CD4-positive, alpha-beta T cell treated with Interleukin-12 subunit alpha and Interleukin-12 subunit beta, for 1 hour (primary cell): Measurements from ENCODE around the gene GUK1.
"Not testable (repeated sequence)": the region's sequence is repeated elsewhere in the genome, so short reads cannot be mapped to it uniquely, and the experiment has no call there.

Source experiments
- DNase-seq: peaks from one replicate; pipeline ENCODE4 v3.0.0-alpha.2; 2020

Gene GUK1

GRCh38 chr1:228105270-228105995, 34.6 kb upstream of the GUK1 start:
- no peak for DNase-seq

DNA sequence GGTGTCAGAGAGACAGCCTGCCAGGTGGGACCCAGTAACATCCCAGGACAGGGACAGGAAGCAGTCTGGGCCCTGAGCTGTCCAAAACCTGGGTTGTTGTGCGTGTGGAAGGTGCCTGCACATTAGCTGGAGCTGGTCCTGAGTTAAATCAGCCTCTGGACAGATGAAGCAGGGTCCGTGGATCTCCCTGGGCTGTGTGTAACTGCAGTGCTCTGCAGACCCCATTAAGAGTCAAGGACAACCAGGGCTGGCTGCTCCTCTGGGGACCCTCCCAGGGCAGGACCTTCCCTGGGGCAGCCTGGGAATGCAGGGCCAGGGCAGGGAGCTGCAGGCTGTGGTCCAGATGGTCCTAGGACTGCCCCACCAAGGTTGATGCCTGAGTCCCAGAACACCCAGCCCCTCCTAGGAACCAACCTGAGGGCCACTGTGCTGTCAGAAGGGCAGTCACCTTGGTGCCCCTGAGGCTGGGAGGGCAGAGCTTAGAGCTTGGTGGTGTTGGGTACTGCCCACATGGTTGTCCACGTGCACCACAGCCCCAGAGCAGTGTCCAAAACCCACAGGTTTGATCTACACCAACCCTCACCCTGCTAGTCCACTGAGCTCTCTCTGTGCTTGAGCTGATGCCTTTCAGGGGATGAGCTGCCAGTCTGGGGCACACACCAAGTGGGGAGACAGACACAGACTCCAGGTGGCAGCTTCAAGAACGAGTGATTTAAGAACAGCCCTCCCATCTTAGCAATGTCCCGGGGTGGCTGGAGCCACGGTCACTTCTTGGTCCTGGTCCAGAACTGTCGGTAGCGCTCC, 33.9 kb upstream of the GUK1 start:
- DNase-seq, result no peak

- DNase-seq, result no peak
Measured at GRCh38 chr1:228106800-228107054, 33.4 kb upstream of the GUK1 start.

GRCh38 chr1:228107636-228108035, 32.4 kb upstream of the GUK1 start:
- no peak for DNase-seq

DNA sequence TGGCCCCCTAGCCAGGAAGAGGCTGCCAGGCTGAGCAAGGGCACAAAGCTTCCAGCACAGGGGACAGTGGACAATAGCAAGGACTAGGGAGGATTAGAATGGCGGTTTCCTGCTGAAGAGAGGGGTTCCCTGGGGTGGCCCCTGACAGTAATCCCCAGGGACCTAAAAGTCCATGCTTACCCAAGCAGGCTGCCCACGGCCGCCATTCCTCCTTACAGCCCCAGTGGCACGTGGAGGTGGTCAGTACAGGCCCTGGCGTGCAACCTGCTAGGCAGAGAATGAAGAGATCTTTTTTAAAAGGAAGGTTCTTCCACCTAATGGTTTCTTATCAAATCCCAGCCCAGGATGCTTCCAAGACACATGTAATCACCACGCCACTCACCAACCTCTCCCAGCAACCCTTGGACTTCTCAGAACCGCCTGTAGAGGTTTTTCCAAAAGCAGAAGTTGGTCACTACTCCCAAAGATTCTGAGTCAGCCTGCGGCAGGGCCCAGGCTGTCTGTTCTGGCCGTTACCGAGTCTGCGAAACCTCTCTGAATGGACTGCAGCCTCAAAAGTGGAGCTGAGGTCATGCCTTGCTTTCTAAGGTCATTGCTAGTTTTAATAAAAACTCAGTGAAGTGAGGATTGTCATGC, 31.9 kb upstream of the GUK1 start:
- DNase-seq, result no peak

DNA sequence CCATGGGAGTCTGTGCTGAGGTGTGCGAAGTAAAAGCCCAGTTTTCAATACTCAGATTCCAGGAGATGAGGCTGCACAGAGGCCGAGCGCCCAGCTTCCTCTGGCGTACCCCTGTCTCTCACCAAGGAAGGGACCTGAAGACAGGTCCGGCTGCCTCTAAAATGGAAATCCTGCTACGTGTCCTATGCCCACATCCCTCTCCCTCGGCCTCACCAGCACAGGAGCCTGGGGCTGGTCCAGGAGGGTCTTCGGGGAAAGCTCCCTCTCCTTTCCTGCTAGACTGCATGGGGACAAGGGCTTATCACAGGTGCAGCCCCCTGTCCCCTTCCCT, 31.4 kb upstream of the GUK1 start:
- DNase-seq, result no peak

GRCh38 chr1:228109073-228109961, 30.8 kb upstream of the GUK1 start, which contains the start of gene MRPL55:
TSS of gene MRPL55 (minus strand) at chr1:228109299. CDS start at chr1:228108260, 1,039 bp downstream.
- peak; percentile 98 for DNase-seq

DNA sequence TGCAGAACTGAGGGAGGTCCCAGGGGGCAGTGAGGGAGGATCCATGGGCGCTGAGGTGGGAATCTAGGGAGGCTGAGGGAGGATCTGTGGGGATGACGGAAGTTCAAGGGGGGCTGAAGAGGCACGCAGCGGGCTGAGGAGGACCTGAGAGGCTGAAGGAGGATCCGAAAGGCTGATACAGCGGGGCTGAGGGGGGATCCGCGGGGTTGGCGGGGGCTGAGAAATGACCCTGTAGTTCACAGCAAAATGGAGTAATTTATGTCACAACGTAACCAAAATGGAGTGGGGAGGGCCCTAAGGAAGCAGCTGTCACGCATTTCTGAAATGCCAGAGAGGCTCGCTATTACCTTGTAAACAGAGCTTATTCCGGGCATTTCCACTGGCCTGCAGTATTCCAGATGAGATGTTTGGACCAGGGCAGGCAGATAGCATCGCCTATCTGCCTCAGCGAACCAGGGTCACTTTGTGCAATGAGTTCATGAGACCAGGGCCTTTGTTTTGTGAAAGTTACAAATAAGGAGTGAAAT, 30.1 kb upstream of the GUK1 start:
- no peak for DNase-seq

DNA sequence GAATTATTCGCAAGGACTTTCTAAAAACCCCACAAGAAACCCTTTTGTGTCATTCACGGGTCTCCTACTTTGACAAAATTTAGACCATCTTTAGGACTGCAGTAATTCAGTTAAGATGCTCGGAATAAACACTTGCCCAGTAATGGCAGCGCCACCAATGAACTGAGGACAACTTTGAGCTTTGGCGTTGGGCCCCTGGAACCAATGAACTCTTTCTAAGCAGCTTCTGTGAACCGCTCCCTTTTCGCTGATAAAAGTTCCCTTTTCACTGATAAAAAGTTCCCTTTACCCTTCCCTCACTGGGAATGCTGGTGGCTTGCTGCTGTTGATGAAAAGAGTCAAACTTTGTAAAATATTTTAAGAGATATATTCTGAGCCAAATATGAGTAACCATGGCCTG, 29.5 kb upstream of the GUK1 start:
- DNase-seq, result no peak

DNA sequence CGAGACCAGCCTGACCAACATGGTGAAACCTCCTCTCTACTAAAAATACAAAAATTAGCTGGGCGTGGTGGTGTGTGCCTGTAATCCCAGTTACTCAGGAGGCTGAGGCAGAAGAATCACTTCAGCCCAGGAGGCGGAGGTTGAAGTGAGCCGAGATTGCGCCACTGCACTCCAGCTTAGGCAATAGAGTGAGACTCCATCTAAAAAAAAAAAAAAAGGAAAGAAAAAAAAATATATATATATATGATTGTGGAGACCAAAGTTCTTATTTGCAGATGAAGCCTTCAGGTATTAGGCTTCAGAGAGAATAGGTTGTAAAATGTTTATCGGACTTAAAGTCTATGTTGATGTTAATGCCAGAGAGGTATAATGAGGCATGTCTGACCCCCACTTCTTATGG, 28.8 kb upstream of the GUK1 start:
- DNase-seq, result not testable (repeated sequence)

DNA sequence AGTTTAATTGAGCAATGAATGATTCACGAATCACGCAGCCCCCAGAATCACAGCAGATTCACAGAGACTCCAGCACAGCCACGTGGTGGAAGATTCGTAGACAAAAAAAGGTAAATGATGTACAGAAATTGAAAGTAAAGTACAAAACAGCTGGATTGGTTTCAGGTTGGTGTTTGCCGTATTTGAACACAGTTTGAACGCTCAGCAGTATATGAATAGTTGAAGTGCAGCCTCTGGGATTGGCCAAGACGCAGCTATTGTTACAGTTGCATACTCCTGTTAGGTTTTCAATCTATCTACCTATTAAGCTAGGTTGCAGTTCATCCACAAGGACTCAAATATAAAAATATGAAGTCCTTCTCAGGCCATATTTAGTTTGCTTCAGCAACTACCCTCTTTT, 27.9 kb upstream of the GUK1 start:
- DNase-seq, result no peak

DNA sequence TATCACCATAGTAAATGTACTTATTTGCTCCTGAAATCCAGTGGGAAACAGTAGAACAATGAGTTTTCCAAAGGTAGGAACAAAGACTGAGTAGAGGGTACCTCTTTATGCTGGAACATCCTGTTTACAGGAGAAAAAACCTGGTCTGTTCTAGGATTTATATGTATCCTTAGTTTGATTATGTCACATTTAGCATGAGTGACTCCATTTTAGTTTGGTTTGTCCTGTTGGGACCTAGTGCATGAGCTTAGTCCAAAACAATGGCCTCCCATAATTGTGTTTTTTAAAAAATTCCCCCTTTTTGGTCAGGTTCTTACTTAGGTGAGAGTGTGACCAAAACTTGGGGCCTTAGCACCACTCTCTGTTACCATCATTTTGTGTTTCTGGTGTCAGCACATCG, 27.5 kb upstream of the GUK1 start:
- DNase-seq, result no peak

DNA sequence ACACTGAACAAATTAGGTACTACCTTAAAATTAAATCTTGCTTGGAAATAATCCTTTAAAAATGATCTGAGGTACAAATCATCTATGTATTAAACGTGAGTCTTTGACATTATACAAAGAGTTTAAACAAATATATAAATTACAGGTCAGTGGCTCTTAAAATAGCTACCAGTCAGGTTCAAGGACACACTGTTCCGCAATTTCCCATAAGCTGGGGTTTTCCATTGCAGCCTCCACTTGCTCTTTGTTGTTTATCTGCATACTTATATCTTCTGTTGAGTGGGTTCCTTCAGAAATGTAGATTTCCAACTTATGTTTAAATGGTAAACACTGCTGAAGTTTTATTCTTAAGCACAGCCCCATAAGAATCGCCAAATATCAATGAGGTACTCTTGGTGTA, 25.3 kb upstream of the GUK1 start:
- no peak for DNase-seq

DNA sequence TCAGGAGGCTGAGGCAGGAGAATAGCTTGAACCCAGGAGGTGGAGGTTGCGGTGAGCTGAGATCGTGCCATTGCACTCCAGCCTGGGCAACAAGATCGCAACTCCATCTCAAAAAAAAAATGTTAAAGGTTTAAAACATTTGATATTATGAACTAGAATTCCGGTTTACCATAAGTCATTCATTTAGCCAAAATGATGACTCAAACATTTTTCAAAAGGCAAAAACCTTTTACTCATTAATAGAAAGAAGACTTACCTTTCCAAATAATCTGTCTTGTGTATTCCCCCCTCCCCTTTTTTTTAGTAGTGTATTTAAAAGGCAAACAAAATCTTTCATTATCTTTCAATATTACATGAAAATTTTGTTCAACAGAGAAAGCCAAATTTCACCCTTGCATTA, 22.7 kb upstream of the GUK1 start:
- DNase-seq, result no peak

GRCh38 chr1:228118040-228118439, 22.0 kb upstream of the GUK1 start:
- no peak for DNase-seq

GRCh38 chr1:228120351-228120750, 19.7 kb upstream of the GUK1 start:
- no peak for DNase-seq

DNA sequence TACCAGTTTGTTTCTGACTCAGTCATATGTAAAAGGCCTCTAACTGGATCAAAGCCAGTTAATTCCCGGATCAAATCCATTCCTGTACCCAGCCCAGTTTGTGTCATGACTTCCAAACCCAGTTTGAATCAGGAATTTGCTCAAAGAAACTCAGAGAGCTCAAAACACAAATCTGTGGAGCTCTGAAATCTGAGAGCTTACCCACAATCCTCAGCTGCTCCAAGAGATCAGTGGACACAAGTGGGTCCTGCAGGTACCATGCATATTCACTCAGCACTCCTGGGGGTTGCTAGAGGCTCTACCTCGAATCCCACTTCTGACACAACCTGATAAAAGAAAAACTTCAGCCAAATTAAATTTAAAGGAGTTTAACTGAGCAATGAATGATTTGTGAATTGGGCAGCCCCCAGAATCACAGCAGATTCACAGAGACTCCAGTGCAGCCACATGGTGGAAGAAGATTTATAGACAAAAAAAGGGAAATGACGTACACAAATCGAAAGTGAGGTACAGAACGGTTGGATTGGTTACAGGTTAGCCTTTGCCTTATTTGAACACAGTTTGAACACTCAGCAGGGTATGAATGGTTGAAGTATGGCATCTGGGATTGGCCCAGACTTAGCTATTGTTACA, 19.1 kb upstream of the GUK1 start:
- DNase-seq, result no peak

DNA sequence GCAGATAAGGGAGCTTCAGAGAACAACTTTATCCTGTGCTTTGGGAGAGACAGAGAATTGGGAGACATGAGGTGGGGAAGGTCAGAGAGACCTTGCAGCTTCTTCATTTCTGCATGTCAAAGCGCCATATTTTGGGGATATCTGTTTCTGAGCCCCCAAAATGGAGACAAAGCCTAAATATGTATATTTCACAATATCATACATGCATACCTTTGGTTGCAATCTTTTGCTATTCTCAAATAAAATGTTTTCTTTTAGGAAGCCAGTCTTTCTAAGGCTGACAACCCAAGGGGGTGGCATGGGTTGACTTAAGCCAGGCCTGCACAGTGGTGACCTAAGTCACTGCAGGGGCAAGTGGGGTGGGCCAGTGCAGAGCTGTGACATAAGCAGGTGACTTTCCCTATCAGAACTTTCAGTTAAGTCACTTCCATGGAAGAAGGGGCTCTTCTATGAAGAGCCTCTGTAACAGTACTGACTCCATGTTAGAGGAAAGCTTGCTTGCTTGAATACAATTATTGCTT, 17.1 kb upstream of the GUK1 start:
- no peak for DNase-seq

- no peak for DNase-seq
Measured at GRCh38 chr1:228123505-228123904, 16.6 kb upstream of the GUK1 start.

GRCh38 chr1:228125185-228125584, 14.9 kb upstream of the GUK1 start:
- DNase-seq, result no peak

DNA sequence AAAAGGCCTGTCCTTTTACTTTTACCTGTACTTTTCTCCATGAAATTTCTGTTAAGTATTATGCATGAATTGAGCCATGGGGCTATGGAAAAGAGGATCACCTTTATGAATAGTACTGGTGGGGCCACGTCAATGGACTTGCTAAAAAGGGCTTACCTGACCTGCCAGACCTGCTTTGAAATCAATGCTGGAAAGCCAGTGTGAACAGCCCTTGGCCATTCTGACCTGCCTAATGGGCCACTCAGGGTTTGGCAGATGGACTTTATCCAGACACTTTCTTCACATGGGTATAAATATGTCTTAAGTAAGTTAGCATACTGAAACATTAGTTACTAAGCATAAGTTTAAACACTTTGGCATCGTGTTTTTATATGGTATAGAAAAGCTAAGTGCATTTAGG, 8.3 kb upstream of the GUK1 start:
- no peak for DNase-seq

DNA sequence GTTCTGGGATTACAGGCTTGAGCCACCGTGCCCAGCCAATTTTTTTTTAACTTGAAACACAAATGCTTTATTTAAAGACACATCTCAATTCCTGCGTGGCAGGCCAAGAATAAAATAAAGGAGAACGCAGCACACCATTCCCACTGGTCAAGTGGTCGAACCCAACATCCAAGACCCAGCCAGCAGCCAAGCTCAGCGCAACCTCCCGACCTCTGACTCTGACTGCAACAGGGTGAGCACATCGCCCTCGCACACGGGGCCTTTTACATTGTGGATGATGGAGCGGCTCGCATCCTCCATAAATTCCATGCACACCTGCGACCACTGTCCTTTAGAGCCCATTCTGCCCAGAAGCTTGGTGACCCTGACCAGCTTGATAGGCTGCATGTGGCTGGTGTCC, 5.5 kb upstream of the GUK1 start:
- no peak for DNase-seq
